GM21825 (cell line): Measurements from ENCODE around the gene CCDC148.
A peak's percentile ranks its signal among the peaks of the same experiment; 100 is the strongest.

Experiments
- ATAC-seq: cut with Tn5 transposase; IDR thresholded peaks from one replicate; pipeline ENCODE4 v1.9.1; 2021; ENCODE audit warnings: mild to moderate bottlenecking, moderate library complexity; ENCODE audit not compliant: unreplicated experiment

Gene CCDC148

GRCh38 chr2:158456309-158457066 lies at the start of gene CCDC148, which contains the start of gene PKP4:
Gene CCDC148, minus strand, starts transcription at chr2:158456753. Its CDS starts 314 bp downstream, at chr2:158456439.
Gene PKP4, plus strand, starts transcription at chr2:158456952. Its CDS starts 76,233 bp downstream, at chr2:158533185.
- ATAC-seq: peak; percentile 95

GRCh38 chr2:158505448-158505934 lies 48.9 kb upstream of the CCDC148 start:
- ATAC-seq: no peak

- ATAC-seq: no peak
Observed at GRCh38 chr2:158504088-158504487, 47.5 kb upstream of the CCDC148 start.

- ATAC-seq: no peak
Observed at GRCh38 chr2:158502974-158503373, 46.4 kb upstream of the CCDC148 start.

GRCh38 chr2:158501301-158501700 lies 44.7 kb upstream of the CCDC148 start:
- ATAC-seq: no peak

GRCh38 chr2:158500333-158500732 lies 43.8 kb upstream of the CCDC148 start:
- ATAC-seq: no peak

GRCh38 chr2:158499383-158499782 lies 42.8 kb upstream of the CCDC148 start:
- ATAC-seq: no peak

GRCh38 chr2:158498749-158499136 lies 42.2 kb upstream of the CCDC148 start:
- no peak for ATAC-seq

- ATAC-seq: no peak
Observed at GRCh38 chr2:158498043-158498748, 41.6 kb upstream of the CCDC148 start.

- no peak for ATAC-seq
Observed at GRCh38 chr2:158497486-158497885, 40.9 kb upstream of the CCDC148 start.

GRCh38 chr2:158496986-158497385 lies 40.4 kb upstream of the CCDC148 start:
- no peak for ATAC-seq

GRCh38 chr2:158495175-158495574 lies 38.6 kb upstream of the CCDC148 start:
- ATAC-seq: no peak

GRCh38 chr2:158493458-158493857 lies 36.9 kb upstream of the CCDC148 start:
- no peak for ATAC-seq

GRCh38 chr2:158491072-158491471 lies 34.5 kb upstream of the CCDC148 start:
- ATAC-seq: no peak

GRCh38 chr2:158489366-158490112 lies 33.0 kb upstream of the CCDC148 start:
- no peak for ATAC-seq

GRCh38 chr2:158488442-158489216 lies 32.1 kb upstream of the CCDC148 start:
- ATAC-seq: no peak

GRCh38 chr2:158487419-158487818 lies 30.9 kb upstream of the CCDC148 start:
- no peak for ATAC-seq

- ATAC-seq: no peak
Observed at GRCh38 chr2:158486970-158487325, 30.4 kb upstream of the CCDC148 start.

- ATAC-seq: no peak
Observed at GRCh38 chr2:158486150-158486969, 29.8 kb upstream of the CCDC148 start.
